HG03066 (cell line): Measurements from ENCODE around the gene AP3D1.
"Not testable (repeated sequence)": the region's sequence is repeated elsewhere in the genome, so short reads cannot be mapped to it uniquely, and the experiment has no call there.

Experiments
- ATAC-seq: cut with Tn5 transposase; IDR thresholded peaks from one replicate; pipeline ENCODE4 v1.9.1; 2021; ENCODE audit warnings: low read depth; ENCODE audit not compliant: unreplicated experiment

The AP3D1 gene

GRCh38 chr19:2151339-2152229 is at the start of gene AP3D1:
TSS of gene AP3D1 (minus strand) at chr19:2151566. CDS start at chr19:2151334, 232 bp downstream.
- peak; percentile 92 for ATAC-seq

DNA sequence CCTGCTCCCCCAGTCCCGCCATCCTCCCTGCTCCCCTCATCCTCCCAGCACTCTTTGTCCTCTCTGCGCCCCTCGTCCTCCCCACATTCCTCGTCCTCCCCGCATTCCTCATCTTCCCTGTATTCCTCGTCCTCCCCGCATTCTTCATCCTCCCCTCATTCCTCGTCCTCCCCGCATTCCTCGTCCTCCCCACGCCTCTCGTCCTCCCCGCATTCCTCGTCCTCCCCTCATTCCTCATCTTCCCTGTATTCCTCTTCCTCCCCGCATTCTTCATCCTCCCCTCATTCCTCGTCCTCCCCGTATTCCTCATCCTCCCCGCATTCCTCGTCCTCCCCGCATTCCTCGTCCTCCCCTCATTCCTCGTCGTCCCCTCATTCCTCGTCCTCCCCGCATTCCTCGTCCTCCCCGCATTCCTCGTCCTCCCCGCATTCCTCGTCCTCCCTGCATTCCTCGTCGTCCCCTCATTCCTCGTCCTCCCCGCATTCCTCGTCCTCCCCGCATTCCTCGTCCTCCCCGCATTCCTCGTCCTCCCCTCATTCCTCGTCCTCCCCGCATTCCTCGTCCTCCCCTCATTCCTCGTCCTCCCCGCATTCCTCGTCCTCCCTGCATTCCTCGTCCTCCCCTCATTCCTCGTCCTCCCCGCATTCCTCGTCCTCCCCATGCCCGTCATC is 49.4 kb upstream of the AP3D1 start:
- not testable (repeated sequence) for ATAC-seq

DNA sequence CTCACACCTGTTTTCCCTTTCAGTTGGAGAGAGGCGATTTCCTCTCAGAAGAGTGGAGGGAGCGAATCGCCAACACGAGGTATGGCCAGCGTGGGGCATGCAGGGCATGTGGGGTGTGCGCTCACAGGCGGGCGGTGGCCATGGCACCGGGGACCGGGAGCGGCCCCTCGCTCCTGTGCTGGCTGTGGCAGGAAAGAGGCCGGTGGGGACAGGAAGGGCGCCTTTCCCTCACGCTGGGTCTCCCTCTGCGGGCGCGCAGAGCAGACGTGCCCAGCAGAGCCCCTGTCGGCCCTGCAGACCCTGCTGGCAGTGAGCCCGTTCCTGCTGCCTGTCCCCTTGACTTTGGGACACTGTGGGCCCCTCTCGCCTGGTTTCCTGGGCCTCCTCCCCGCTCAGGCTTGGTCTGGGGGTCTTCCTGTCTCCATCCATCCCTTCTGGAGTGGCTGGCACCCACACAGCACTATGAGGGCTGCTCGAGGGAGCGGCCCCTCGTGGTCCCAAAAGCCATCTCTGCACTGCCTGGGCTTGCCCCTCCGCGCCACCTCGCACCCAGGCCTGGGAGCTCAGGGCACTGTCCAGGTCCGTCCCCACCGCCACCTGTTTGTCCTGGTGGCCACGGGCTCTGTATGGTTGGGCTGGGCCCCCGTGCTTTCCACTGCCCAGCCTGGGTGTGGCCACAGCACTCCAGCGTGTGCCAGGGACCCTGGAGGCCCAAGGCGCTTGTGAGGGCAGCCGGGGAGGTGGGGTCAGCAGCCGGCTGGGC is 48.7 kb upstream of the AP3D1 start:
- ATAC-seq, result no peak

DNA sequence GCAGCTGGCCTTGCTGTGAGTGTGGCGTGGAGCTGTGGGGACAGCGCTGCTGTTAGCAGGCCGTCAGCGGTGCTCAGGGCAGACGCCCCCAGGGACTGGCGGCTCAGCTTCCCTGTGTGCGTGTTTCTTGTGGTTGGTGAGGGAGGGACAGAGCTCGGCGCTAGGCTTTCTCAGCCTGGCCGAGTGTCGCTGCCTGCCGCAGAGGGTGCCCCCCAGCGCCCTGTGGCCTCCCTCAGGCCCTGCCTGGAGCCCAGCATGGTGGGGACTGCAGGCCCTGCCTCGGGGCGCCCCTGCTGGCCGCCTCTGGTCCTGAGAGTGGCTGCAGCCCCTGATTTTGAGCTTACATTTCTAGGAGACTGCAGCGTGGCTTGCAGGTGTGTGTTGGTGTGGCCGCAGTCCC is 47.8 kb upstream of the AP3D1 start:
- no peak for ATAC-seq

- no peak for ATAC-seq
These were observed 47.0 kb upstream of the AP3D1 start for GRCh38 chr19:2198317-2198716.

- no peak for ATAC-seq
These were observed 45.9 kb upstream of the AP3D1 start for GRCh38 chr19:2197270-2197669.

- no peak for ATAC-seq
These were observed 44.5 kb upstream of the AP3D1 start for GRCh38 chr19:2195914-2196313.

GRCh38 chr19:2195361-2195760 is 44.0 kb upstream of the AP3D1 start:
- ATAC-seq, result no peak

GRCh38 chr19:2194513-2195078 is 43.2 kb upstream of the AP3D1 start:
- ATAC-seq, result no peak

- ATAC-seq, result no peak
These were observed 42.4 kb upstream of the AP3D1 start for GRCh38 chr19:2193807-2194206.

DNA sequence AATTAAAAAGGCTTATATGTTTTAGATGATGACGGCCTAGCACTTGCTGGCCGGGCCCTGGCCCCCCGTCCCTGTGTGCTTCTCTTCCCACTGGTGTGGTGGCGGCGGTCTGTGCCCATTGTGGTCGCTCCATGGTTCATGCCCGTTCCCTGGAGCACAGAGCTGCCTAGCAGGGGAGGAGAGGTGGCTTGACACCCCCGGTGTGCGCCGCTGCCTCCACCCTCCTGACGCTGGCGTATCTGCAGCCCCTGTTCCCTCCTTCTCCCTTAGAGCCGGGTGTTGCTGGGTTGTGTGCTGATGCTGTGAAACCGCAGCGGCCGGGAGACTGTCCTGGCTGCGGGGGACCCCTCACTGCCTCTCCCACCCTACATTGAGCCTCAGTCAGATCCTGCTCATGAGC is 41.5 kb upstream of the AP3D1 start:
- ATAC-seq, result no peak

GRCh38 chr19:2191456-2192310 is 40.3 kb upstream of the AP3D1 start:
- no peak for ATAC-seq

DNA sequence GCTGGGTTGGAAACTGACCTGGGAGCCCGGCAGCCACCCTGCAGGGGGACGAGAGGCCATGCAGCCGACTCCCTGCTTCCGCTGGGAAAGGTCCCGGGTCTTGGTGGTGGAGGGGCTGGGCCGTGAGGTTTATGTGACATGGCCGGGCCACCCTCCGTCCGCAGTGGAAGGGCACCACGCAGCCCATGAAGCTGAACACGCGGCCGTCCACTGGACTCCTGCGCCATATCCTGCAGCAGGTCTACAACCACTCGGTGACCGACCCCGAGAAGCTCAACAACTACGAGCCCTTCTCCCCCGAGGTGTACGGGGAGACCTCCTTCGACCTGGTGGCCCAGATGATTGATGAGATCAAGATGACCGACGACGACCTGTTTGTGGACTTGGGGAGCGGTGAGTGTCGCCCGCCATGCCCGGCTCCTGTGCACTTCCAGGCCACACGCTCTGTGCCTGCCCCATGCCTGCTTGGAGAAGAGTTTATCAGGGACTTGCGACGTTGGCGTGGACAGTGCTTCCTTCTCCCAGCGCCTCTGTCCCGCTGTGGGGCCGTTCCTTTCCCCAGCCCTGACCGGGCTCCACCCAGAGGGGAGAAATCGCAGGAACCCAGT is 39.6 kb upstream of the AP3D1 start:
- ATAC-seq, result no peak

DNA sequence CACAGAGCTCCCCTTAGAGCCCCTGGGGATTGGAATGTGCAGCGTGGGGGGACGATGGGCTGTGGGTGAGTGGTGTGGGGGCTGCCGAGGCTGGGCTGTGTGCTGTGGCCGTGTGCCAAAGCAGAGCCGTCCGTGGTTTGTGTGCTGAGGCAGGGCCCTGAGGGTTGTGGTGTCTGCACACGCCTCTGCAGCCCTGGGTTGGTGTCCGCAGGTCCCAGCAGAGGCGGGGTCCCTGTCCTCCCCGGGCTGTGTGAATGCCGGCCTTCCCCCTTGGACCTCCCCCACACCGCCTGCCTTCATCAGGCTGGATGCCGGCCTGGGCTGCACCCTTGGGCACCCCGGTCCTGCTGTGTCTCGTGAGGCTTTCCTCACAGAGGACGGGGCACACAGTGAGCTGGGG is 38.5 kb upstream of the AP3D1 start:
- no peak for ATAC-seq

- no peak for ATAC-seq
These were observed 37.5 kb upstream of the AP3D1 start for GRCh38 chr19:2188708-2189385.

DNA sequence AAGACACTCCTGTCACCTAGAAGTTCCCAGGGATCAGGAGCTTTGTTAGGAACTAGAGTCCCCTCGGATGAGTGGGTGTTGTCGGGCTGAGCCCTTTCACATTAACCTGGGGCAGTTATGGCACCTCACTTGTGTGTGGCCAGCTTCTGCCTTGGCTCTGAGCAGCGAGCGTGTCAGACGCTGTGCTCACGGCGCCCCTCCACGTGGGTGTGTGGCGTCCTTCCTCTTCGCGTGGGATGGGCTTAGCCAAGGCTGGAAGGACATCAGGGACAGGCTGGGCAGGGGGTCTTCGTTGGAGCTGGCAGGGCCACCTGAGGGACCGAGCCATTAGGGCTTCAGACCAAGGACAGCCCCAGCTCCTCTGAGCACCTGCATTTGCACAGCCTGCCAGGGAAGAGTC is 35.8 kb upstream of the AP3D1 start:
- no peak for ATAC-seq

DNA sequence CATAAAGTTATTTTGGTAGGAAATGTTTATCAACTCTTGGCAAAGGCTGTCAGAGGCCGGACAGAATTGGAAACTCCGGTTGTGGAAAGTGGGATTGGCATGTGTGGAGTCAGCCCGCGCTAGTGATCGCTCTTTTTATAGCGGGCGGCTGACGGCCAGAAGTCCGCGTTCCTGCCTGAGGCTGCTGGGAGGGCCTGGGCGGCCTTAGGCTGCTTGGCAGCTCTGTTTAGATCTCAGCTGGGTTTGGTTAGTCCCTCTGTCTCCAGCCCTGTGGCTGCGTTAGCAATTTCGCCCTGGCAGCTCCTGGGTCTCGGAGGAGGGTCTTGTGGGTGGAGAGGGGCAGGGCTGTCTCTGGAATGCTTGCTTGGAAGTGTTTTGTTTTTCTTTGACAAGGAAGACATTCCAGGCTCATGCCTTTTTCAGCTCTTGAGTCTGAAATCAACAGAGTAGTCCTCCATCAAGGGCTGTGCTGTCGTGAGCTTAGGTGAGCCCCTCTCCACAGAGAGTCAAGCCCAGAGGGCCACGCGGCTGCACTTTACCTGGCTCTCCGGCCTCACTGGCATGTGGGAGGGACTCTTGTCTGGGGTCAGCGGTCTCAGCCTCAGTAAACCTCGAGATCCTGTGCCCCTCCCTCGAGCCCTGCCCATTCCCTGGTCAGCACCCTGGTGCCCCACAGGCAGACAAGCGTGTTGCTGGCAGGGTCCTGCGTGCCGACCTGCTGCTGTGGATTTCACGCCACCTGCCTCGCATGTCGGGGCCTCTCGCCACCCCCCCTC is 34.9 kb upstream of the AP3D1 start:
- ATAC-seq, result no peak

DNA sequence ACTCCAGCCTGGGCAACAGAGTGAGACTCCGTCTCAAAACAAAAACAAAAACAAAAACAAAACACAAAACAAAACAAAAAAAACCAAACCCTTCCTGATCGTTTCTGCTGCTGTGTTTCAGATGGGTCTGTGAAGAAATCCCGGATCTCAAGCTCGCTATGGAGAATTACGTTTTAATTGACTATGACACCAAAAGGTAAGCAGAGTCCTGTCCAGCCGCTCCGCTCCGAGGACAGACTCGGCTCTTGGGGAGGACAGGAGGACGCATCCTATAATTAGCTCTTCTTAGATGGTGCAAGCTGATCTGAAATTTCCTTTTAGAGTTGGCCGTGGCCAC is 34.3 kb upstream of the AP3D1 start:
- no peak for ATAC-seq
